ENCODE measurements around the gene ARRDC4. TPM values are rescaled to one million over a fixed set of nuclear protein-coding genes. Genes with fewer than 3 reads are reported as not detected.

ARRDC4 gene
- polyA plus RNA-seq, 1 experiment: 9.2 TPM

- TF ChIP-seq CTCF (IDR thresholded peaks at IDR 0.05; ENCODE audit: low read depth, low read length): no peak
- H3K4me3 ChIP-seq (ENCODE audit: low read depth, low read length): no peak overlapping the region
Measured at GRCh38 chr15:97941572-97941971, 18.9 kb upstream of the ARRDC4 start.

GRCh38 chr15:97944724-97945123, 15.8 kb upstream of the ARRDC4 start:
- CTCF ChIA-PET: no interaction called here
- no peak for DNase-seq (ENCODE audit: low read depth, low spot score)
- Histone ChIP-seq H3K27me3 (ENCODE audit: control insufficient read depth, insufficient read depth, low read length) (no peaks in the 10 kb centered on the region), H3K4me3 (ENCODE audit: low read depth, low read length) (no peak overlapping the region), H3K27ac (ENCODE audit: low read depth, low read length) (no peak overlapping the region), H3K9me3 (ENCODE audit: control insufficient read depth, insufficient read depth, low read length) (no peaks in the 10 kb centered on the region)
- no peak for TF ChIP-seq CTCF (IDR thresholded peaks at IDR 0.05; ENCODE audit: low read depth, low read length)
- POLR2A ChIA-PET: no interaction called here

More at GRCh38 chr15:97941572-97941971, 18.9 kb upstream of the ARRDC4 start:
- POLR2A ChIA-PET: no interaction called here
- H3K27ac ChIP-seq (ENCODE audit: low read depth, low read length): no peak overlapping the region
- H3K9me3 ChIP-seq (ENCODE audit: control insufficient read depth, insufficient read depth, low read length): no peaks in the 10 kb centered on the region
- no peaks in the 10 kb centered on the region for H3K27me3 ChIP-seq (ENCODE audit: control insufficient read depth, insufficient read depth, low read length)
- no peak for DNase-seq (ENCODE audit: low read depth, low spot score)
- CTCF ChIA-PET: no interaction called here

- ChIA-PET CTCF (no interaction called here), POLR2A (no interaction called here)
- H3K4me3 ChIP-seq (ENCODE audit: low read depth, low read length): no peak overlapping the region
- H3K27ac ChIP-seq (ENCODE audit: low read depth, low read length): no peak overlapping the region
- TF ChIP-seq CTCF (IDR thresholded peaks at IDR 0.05; ENCODE audit: low read depth, low read length): no peak
- H3K27me3 ChIP-seq (ENCODE audit: control insufficient read depth, insufficient read depth, low read length): no peaks in the 10 kb centered on the region
- DNase-seq (ENCODE audit: low read depth, low spot score): no peak
- no peaks in the 10 kb centered on the region for H3K9me3 ChIP-seq (ENCODE audit: control insufficient read depth, insufficient read depth, low read length)
Measured at GRCh38 chr15:97947465-97948260, 12.8 kb upstream of the ARRDC4 start.

- TF ChIP-seq CTCF (IDR thresholded peaks at IDR 0.05; ENCODE audit: low read depth, low read length): no peak
- Histone ChIP-seq H3K27ac (ENCODE audit: low read depth, low read length) (no peak overlapping the region), H3K27me3 (ENCODE audit: control insufficient read depth, insufficient read depth, low read length) (no peaks in the 10 kb centered on the region), H3K4me3 (ENCODE audit: low read depth, low read length) (no peak overlapping the region), H3K9me3 (ENCODE audit: control insufficient read depth, insufficient read depth, low read length) (no peaks in the 10 kb centered on the region)
- ChIA-PET CTCF (no interaction called here), POLR2A (no interaction called here)
- DNase-seq (ENCODE audit: low read depth, low spot score): no peak
Measured at GRCh38 chr15:97953254-97953653, 7.2 kb upstream of the ARRDC4 start.

- Histone ChIP-seq H3K27ac (ENCODE audit: low read depth, low read length) (no peak overlapping the region), H3K27me3 (ENCODE audit: control insufficient read depth, insufficient read depth, low read length) (no peaks in the 10 kb centered on the region), H3K4me3 (ENCODE audit: low read depth, low read length) (no peak overlapping the region), H3K9me3 (ENCODE audit: control insufficient read depth, insufficient read depth, low read length) (no peaks in the 10 kb centered on the region)
- TF ChIP-seq CTCF (IDR thresholded peaks at IDR 0.05; ENCODE audit: low read depth, low read length): no peak
- no peak for DNase-seq (ENCODE audit: low read depth, low spot score)
- CTCF ChIA-PET: no interaction called here
- POLR2A ChIA-PET: no interaction called here
Measured at GRCh38 chr15:97953748-97954147, 6.8 kb upstream of the ARRDC4 start.

All from AG04450 (cell line).